MG63 (cell line): ENCODE data around the gene TNFRSF1A. TPM values are rescaled to one million over a fixed set of nuclear protein-coding genes. Genes with fewer than 3 reads are reported as not detected.
A peak's percentile ranks its signal among the peaks of the same experiment; 100 is the strongest.

Experiments
- DNase-seq: peaks from one replicate; pipeline ENCODE4 v3.0.0-alpha.2; 2020
- H3K27me3 ChIP-seq: fragments of 250-450 bp; sonication (Bioruptor Pico); 2 replicates; pipeline ENCODE4 v1.5.1; 2020; ENCODE audit warnings: mild to moderate bottlenecking, moderate library complexity
- H3K36me3 ChIP-seq: fragments of 250-450 bp; sonication (Bioruptor Pico); 2 replicates; pipeline ENCODE4 v1.5.1; 2020; ENCODE audit warnings: mild to moderate bottlenecking, moderate library complexity
- H3K4me3 ChIP-seq: fragments of 250-450 bp; sonication (Bioruptor Pico); 2 replicates; pipeline ENCODE4 v1.5.1; 2020; ENCODE audit warnings: mild to moderate bottlenecking, moderate library complexity
- H3K9me3 ChIP-seq: fragments of 250-450 bp; sonication (Bioruptor Pico); 2 replicates; pipeline ENCODE4 v1.5.1; 2020; ENCODE audit warnings: mild to moderate bottlenecking, moderate library complexity
- total RNA-seq: library from RNA; depleted of rRNA; stranded (reverse); fragments of >200 nt; shearing (Covaris generic); gene quantifications from 2 replicates; pipeline ENCODE4 v1.2.3, GENCODE V29; 2014; ENCODE audit warnings: low replicate concordance; rRNA removed

The TNFRSF1A gene
- total RNA-seq, 1 experiment from 2014 or later = 181 TPM

GRCh38 chr12:6288235-6288634 is 53.6 kb downstream of the TNFRSF1A start:
- Histone ChIP-seq H3K9me3 (no peaks in the 10 kb centered on the region; the same call in 1 of the 2 replicates), H3K36me3 (no peaks in the 10 kb centered on the region), H3K27me3 (no peaks in the 10 kb centered on the region), H3K4me3 (no peak overlapping the region)
- no peak for DNase-seq

GRCh38 chr12:6285532-6286306 is 56.2 kb downstream of the TNFRSF1A start:
- H3K4me3 ChIP-seq = no peak overlapping the region
- H3K27me3 ChIP-seq = no peaks in the 10 kb centered on the region
- no peaks in the 10 kb centered on the region for H3K36me3 ChIP-seq
- peak; percentile 32 for DNase-seq
- no peaks in the 10 kb centered on the region; the same call in 1 of the 2 replicates for H3K9me3 ChIP-seq

- DNase-seq = peak; percentile 52
- Histone ChIP-seq H3K27me3 (no peaks in the 10 kb centered on the region), H3K9me3 (no peaks in the 10 kb centered on the region; the same call in 1 of the 2 replicates), H3K36me3 (no peaks in the 10 kb centered on the region), H3K4me3 (no peak overlapping the region)
Measured at GRCh38 chr12:6285063-6285477, 56.8 kb downstream of the TNFRSF1A start.

GRCh38 chr12:6284273-6284672 is 57.6 kb downstream of the TNFRSF1A start:
- Histone ChIP-seq H3K4me3 (no peak overlapping the region), H3K27me3 (no peaks in the 10 kb centered on the region), H3K9me3 (no peaks in the 10 kb centered on the region; the same call in 1 of the 2 replicates), H3K36me3 (no peaks in the 10 kb centered on the region)
- no peak for DNase-seq

- H3K9me3 ChIP-seq = no peaks in the 10 kb centered on the region; the same call in 1 of the 2 replicates
- H3K27me3 ChIP-seq = no peaks in the 10 kb centered on the region
- no peak for DNase-seq
- no peaks in the 10 kb centered on the region for H3K36me3 ChIP-seq
- no peak overlapping the region for H3K4me3 ChIP-seq
Measured at GRCh38 chr12:6282453-6282840, 59.4 kb downstream of the TNFRSF1A start.

GRCh38 chr12:6281081-6281809 is 60.6 kb downstream of the TNFRSF1A start:
- no peak for DNase-seq
- no peaks in the 10 kb centered on the region for H3K9me3 ChIP-seq
- no peak overlapping the region for H3K4me3 ChIP-seq
- no peaks in the 10 kb centered on the region for H3K36me3 ChIP-seq
- H3K27me3 ChIP-seq = no peaks in the 10 kb centered on the region

- H3K4me3 ChIP-seq = no peak overlapping the region
- H3K9me3 ChIP-seq = no peaks in the 10 kb centered on the region
- DNase-seq = no peak
- H3K27me3 ChIP-seq = no peaks in the 10 kb centered on the region
- H3K36me3 ChIP-seq = no peaks in the 10 kb centered on the region
Measured at GRCh38 chr12:6280672-6281071, 61.2 kb downstream of the TNFRSF1A start.

- Histone ChIP-seq H3K36me3 (no peaks in the 10 kb centered on the region), H3K4me3 (no peak overlapping the region), H3K27me3 (no peaks in the 10 kb centered on the region), H3K9me3 (no peaks in the 10 kb centered on the region)
- DNase-seq = peak; percentile 92
Measured at GRCh38 chr12:6280053-6280469, 61.8 kb downstream of the TNFRSF1A start.

- Histone ChIP-seq H3K9me3 (no peaks in the 10 kb centered on the region), H3K36me3 (no peaks in the 10 kb centered on the region), H3K4me3 (no peak overlapping the region), H3K27me3 (no peaks in the 10 kb centered on the region)
- DNase-seq = peak; percentile 27
Measured at GRCh38 chr12:6279631-6280030, 62.2 kb downstream of the TNFRSF1A start.

GRCh38 chr12:6279256-6279628 is 62.6 kb downstream of the TNFRSF1A start:
- no peaks in the 10 kb centered on the region for H3K36me3 ChIP-seq
- no peak for DNase-seq
- H3K27me3 ChIP-seq = no peaks in the 10 kb centered on the region
- no peaks in the 10 kb centered on the region for H3K9me3 ChIP-seq
- H3K4me3 ChIP-seq = no peak overlapping the region

Other genes starting within 250 kb of the TNFRSF1A start
- gene VWF, start 217.4 kb downstream of the TNFRSF1A start, total RNA-seq = 0.03 and 0.12 TPM in 2 replicates
- gene CD9, start 141.7 kb downstream of the TNFRSF1A start, total RNA-seq = 95.5 and 98.2 TPM in 2 replicates
- not detected in 2 replicates for gene PLEKHG6, start 31.4 kb downstream of the TNFRSF1A start, total RNA-seq
- gene SCNN1A, start 33.5 kb upstream of the TNFRSF1A start, total RNA-seq = 0.07 and 0.66 TPM in 2 replicates
- gene LTBR, start 42.1 kb upstream of the TNFRSF1A start, total RNA-seq = 35.0 and 61.5 TPM in 2 replicates
- gene CD27, start 102.9 kb upstream of the TNFRSF1A start, total RNA-seq = not detected in 2 replicates
- gene TAPBPL, start 110.0 kb upstream of the TNFRSF1A start, total RNA-seq = 2.2 TPM in 1 of 2 replicates, not detected in the other
- gene VAMP1, start 128.6 kb upstream of the TNFRSF1A start, total RNA-seq = 7.1 and 15.3 TPM in 2 replicates
- 140 and 315 TPM in 2 replicates for gene MRPL51, start 151.2 kb upstream of the TNFRSF1A start, total RNA-seq
- gene NCAPD2, start 152.0 kb upstream of the TNFRSF1A start, total RNA-seq = 60.2 and 95.9 TPM in 2 replicates
- gene GAPDH, start 192.4 kb upstream of the TNFRSF1A start, total RNA-seq = 4,502 and 8,561 TPM in 2 replicates
- 6.1 and 13.2 TPM in 2 replicates for gene IFFO1, start 214.0 kb upstream of the TNFRSF1A start, total RNA-seq
- 64.5 and 90.4 TPM in 2 replicates for gene NOP2, start 226.2 kb upstream of the TNFRSF1A start, total RNA-seq